WERI-Rb-1 (cell line): ENCODE data around the gene PCDH9.

ENCODE experiments used
- DNase-seq: peaks from one replicate; pipeline ENCODE4 v3.0.0-alpha.2; 2020
- H3K27ac ChIP-seq: fragments of 250-450 bp; sonication (Bioruptor Pico); 2 replicates; pipeline ENCODE4 v1.5.1; 2020; ENCODE audit warnings: mild to moderate bottlenecking, moderate library complexity
- H3K27me3 ChIP-seq: fragments of 250-450 bp; sonication (Bioruptor Pico); 2 replicates; pipeline ENCODE4 v1.5.1; 2021; ENCODE audit warnings: mild to moderate bottlenecking, low read depth, moderate library complexity; ENCODE audit not compliant: insufficient read depth, severe bottlenecking
- H3K36me3 ChIP-seq: fragments of 250-450 bp; sonication (Bioruptor Pico); 2 replicates; pipeline ENCODE4 v1.5.1; 2020; ENCODE audit warnings: mild to moderate bottlenecking, moderate library complexity
- H3K4me3 ChIP-seq: 2 replicates; pipeline ENCODE4 v1.5.1; 2011; ENCODE audit warnings: low read depth, mild to moderate bottlenecking, control low read depth, low read length
- H3K9me3 ChIP-seq: fragments of 250-450 bp; sonication (Bioruptor Pico); 2 replicates; pipeline ENCODE4 v1.5.1; 2021; ENCODE audit warnings: mild to moderate bottlenecking, moderate library complexity; ENCODE audit not compliant: severe bottlenecking
- TF ChIP-seq, protein P1 (sequence below): IDR thresholded peaks from 2 replicates; pipeline ENCODE4 v1.5.1; 2011; ENCODE audit warnings: low read depth, mild to moderate bottlenecking, control low read depth, inconsistent platforms, low read length

The PCDH9 gene

DNA sequence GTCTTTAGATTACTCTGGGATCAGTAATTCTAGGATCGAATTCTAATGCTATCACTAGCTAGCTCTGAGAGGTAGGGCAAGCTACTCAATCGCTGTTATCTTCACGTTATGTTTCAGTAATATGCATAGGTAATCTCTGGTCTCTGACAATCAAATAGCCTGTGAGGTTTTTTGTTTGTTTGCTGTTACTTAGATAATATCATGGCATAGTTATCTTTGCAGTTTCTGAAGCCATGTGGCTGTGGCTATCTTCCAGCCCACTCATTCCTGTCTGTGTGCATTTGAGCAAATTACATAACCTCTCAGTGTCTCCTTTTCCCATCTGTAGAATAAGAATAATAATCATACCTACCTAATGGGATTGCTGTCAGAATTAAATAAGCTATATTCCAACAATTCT, 330.2 kb downstream of the PCDH9 start:
- no peak for DNase-seq

DNA sequence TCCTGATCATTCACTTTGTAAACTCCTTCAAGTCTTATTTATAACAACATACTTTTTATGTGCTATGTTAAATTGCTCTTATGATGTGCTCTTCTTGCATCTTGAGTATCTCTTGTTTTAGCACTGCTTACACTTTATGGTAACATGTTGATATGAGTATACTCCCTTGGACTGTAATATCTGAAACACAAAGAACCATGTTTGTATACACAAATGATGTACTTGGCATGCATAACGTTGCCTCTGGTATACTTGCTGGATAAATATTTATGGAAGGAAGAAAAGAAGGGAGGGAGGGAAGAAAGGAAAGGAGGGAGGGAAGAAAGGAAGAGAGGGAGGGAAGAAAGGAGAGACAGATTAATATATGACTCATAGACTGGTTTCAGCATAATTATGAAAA, 333.2 kb downstream of the PCDH9 start:
- TF ChIP-seq, protein P1, sequence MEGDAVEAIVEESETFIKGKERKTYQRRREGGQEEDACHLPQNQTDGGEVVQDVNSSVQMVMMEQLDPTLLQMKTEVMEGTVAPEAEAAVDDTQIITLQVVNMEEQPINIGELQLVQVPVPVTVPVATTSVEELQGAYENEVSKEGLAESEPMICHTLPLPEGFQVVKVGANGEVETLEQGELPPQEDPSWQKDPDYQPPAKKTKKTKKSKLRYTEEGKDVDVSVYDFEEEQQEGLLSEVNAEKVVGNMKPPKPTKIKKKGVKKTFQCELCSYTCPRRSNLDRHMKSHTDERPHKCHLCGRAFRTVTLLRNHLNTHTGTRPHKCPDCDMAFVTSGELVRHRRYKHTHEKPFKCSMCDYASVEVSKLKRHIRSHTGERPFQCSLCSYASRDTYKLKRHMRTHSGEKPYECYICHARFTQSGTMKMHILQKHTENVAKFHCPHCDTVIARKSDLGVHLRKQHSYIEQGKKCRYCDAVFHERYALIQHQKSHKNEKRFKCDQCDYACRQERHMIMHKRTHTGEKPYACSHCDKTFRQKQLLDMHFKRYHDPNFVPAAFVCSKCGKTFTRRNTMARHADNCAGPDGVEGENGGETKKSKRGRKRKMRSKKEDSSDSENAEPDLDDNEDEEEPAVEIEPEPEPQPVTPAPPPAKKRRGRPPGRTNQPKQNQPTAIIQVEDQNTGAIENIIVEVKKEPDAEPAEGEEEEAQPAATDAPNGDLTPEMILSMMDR: no peak
- Histone ChIP-seq H3K36me3 (no peaks in the 10 kb centered on the region), H3K27me3 (no peaks in the 10 kb centered on the region), H3K9me3 (no peaks in the 10 kb centered on the region), H3K4me3 (no peak overlapping the region), H3K27ac (no peak overlapping the region)
- DNase-seq: no peak

More for the DNA sequence above, 330.2 kb downstream of the PCDH9 start:
- H3K27me3 ChIP-seq: no peaks in the 10 kb centered on the region
- no peak overlapping the region for H3K4me3 ChIP-seq
- H3K9me3 ChIP-seq: no peaks in the 10 kb centered on the region
- no peaks in the 10 kb centered on the region for H3K36me3 ChIP-seq
- TF ChIP-seq, protein P1: no peak
- no peak overlapping the region for H3K27ac ChIP-seq

GRCh38 chr13:66895780-66896179, 334.4 kb downstream of the PCDH9 start:
- TF ChIP-seq, protein P1: no peak

DNA sequence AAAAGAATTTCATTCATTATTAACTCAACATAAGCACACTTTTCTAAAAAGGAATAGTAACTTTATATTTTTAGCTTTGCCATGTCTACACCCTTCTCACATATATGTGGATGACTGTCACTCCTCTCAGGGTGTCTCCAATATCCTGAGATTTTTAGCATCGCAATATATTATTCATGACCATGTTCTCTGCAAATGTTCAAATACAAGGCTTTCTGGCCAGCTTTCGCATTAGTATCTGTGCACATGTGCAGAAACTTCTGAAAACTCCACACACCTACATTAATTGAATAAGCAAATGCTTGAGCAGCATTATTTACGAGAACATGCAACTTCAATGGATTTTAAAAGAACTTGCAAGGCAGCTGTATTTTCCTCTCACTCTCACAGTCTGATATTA, 334.8 kb downstream of the PCDH9 start:
- TF ChIP-seq, protein P1: no peak
- Histone ChIP-seq H3K9me3 (no peaks in the 10 kb centered on the region), H3K4me3 (no peak overlapping the region), H3K27me3 (no peaks in the 10 kb centered on the region), H3K36me3 (no peaks in the 10 kb centered on the region), H3K27ac (no peak overlapping the region)
- no peak for DNase-seq

More at GRCh38 chr13:66895780-66896179, 334.4 kb downstream of the PCDH9 start:
- no peak for DNase-seq
- no peaks in the 10 kb centered on the region for H3K36me3 ChIP-seq
- no peak overlapping the region for H3K4me3 ChIP-seq
- no peaks in the 10 kb centered on the region for H3K27me3 ChIP-seq
- H3K9me3 ChIP-seq: no peaks in the 10 kb centered on the region
- no peak overlapping the region for H3K27ac ChIP-seq

- no peak for DNase-seq
- Histone ChIP-seq H3K9me3 (no peaks in the 10 kb centered on the region), H3K27ac (no peak overlapping the region), H3K36me3 (no peaks in the 10 kb centered on the region), H3K4me3 (no peak overlapping the region), H3K27me3 (no peaks in the 10 kb centered on the region)
- TF ChIP-seq, protein P1: no peak
These were observed 341.4 kb downstream of the PCDH9 start for GRCh38 chr13:66888698-66889097.

GRCh38 chr13:66887088-66887487, 343.0 kb downstream of the PCDH9 start:
- Histone ChIP-seq H3K9me3 (no peaks in the 10 kb centered on the region), H3K4me3 (no peak overlapping the region), H3K36me3 (no peaks in the 10 kb centered on the region), H3K27me3 (no peaks in the 10 kb centered on the region), H3K27ac (no peak overlapping the region)
- DNase-seq: no peak
- TF ChIP-seq, protein P1: no peak
